ENCODE data around the gene PELI1. TPM values are rescaled to one million over a fixed set of nuclear protein-coding genes. Genes with fewer than 3 reads are reported as not detected.

PELI1 gene
- total RNA-seq, 2 donors from 2014 or later: 23.4 to 30.7 TPM

DNA sequence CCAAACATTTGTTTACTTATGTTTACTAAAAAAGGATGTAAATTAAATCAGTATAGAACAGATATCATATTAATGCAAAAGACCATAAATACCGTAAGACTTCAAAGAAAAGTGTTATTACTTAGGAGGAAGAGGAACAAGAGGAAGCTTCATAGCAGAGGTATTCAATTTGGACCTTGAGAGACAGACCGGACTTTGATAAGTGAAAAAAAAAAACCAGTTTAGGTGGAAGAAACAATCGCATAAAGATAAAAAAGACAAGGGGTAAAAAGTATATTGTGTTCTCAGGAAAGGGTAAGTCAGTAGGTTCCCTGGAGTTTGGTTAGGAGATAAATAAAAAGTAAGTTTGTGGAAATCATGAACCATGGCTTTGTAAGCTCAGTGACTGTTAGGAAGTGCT lies 17.6 kb downstream of the PELI1 start:
- ATAC-seq (ENCODE audit: insufficient number of reproducible peaks, low FRiP score, low read depth) (no peak), DNase-seq (ENCODE audit: low spot score) (no peak)
- Histone ChIP-seq H3K27ac (no peak overlapping the region), H3K4me1 (ENCODE audit: control insufficient read depth in 1 of 2, low read depth in 2 of 2) (peaks cover under 1 to 10% of the 10 kb centered on the region in 2 donors), H3K9me3 (no peaks in the 10 kb centered on the region), H3K27me3 (replicated peaks; ENCODE audit: insufficient read depth) (no peaks in the 10 kb centered on the region), H3K4me3 (no peak overlapping the region), H3K36me3 (no peaks in the 10 kb centered on the region)
- TF ChIP-seq, protein P1, sequence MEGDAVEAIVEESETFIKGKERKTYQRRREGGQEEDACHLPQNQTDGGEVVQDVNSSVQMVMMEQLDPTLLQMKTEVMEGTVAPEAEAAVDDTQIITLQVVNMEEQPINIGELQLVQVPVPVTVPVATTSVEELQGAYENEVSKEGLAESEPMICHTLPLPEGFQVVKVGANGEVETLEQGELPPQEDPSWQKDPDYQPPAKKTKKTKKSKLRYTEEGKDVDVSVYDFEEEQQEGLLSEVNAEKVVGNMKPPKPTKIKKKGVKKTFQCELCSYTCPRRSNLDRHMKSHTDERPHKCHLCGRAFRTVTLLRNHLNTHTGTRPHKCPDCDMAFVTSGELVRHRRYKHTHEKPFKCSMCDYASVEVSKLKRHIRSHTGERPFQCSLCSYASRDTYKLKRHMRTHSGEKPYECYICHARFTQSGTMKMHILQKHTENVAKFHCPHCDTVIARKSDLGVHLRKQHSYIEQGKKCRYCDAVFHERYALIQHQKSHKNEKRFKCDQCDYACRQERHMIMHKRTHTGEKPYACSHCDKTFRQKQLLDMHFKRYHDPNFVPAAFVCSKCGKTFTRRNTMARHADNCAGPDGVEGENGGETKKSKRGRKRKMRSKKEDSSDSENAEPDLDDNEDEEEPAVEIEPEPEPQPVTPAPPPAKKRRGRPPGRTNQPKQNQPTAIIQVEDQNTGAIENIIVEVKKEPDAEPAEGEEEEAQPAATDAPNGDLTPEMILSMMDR (IDR thresholded peaks at IDR 0.05): no peak

DNA sequence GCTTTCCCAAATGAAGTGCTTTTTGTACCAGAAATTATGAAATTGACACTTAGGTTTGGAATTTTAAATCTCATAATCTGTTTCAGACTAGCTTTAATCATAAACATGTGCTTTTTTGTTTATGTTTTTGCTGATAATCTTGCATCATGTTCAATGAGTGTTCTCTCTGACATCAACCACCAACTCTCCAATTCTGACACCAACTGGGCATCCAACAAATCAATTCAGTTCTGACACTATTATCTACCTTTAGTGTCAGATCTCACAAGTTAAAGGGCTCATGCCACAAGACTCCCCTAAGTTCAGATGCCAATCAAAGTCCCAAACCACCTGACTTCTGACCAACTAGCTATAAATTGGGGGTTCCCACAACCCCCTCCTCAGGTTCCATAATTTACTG lies 19.6 kb downstream of the PELI1 start:
- TF ChIP-seq, protein P1 (IDR thresholded peaks at IDR 0.05): no peak
- Histone ChIP-seq H3K27ac (no peak overlapping the region), H3K4me1 (ENCODE audit: control insufficient read depth in 1 of 2, low read depth in 2 of 2) (peaks cover 0 to 10% of the 10 kb centered on the region in 2 donors), H3K9me3 (no peaks in the 10 kb centered on the region), H3K36me3 (no peaks in the 10 kb centered on the region), H3K27me3 (replicated peaks; ENCODE audit: insufficient read depth) (no peaks in the 10 kb centered on the region), H3K4me3 (no peak overlapping the region)
- DNase-seq (ENCODE audit: low spot score) (no peak), ATAC-seq (ENCODE audit: insufficient number of reproducible peaks, low FRiP score, low read depth) (no peak)

DNA sequence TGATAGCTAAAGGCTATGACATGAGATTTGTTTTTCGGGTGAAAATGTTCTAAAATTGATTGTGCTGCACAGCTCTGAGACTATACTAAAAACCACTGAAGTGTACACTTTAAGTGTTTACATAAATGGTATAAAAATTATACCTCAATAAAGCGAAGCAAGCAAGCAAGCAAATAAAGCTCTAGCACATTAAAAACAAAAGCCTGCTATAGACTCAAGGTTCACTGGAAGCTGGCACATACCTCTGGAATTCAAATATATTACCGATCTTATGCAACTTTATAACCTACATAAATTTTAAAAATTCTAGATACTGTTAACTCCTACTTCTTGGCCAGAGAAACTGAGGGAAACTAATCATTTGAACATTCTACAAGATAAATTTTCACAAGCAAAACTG lies 20.1 kb downstream of the PELI1 start:
- Histone ChIP-seq H3K36me3 (no peaks in the 10 kb centered on the region), H3K9me3 (no peaks in the 10 kb centered on the region), H3K4me1 (ENCODE audit: control insufficient read depth in 1 of 2, low read depth in 2 of 2) (peaks cover 2 to 10% of the 10 kb centered on the region in 2 donors), H3K4me3 (no peak overlapping the region), H3K27me3 (replicated peaks; ENCODE audit: insufficient read depth) (no peaks in the 10 kb centered on the region), H3K27ac (no peak overlapping the region)
- no peak for DNase-seq (ENCODE audit: low spot score)
- TF ChIP-seq, protein P1 (IDR thresholded peaks at IDR 0.05): no peak
- no peak for ATAC-seq (ENCODE audit: insufficient number of reproducible peaks, low FRiP score, low read depth)

DNA sequence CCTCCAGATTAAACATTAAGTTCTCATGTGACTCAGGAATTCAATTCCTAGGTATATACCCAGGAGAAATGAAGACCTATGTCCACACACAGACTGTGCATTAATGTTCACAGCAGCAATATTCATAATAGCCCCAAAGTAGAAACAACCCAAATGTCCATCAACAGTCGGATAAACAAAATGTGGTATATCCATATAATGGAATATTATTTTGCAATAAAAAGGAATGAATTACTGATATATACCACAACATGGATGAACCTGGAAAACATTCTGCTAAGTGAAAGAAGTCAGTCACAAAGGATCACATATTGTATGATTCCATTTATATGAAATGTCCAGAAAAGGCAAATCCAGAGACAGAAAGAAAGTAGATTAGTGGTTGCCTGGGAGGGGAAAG lies 20.5 kb downstream of the PELI1 start:
- Histone ChIP-seq H3K4me3 (no peak overlapping the region), H3K27me3 (replicated peaks; ENCODE audit: insufficient read depth) (no peaks in the 10 kb centered on the region), H3K4me1 (ENCODE audit: control insufficient read depth in 1 of 2, low read depth in 2 of 2) (peaks cover 6% of the 10 kb centered on the region in 2 donors), H3K9me3 (no peaks in the 10 kb centered on the region), H3K36me3 (no peaks in the 10 kb centered on the region), H3K27ac (no peak overlapping the region)
- ATAC-seq (ENCODE audit: insufficient number of reproducible peaks, low FRiP score, low read depth): no peak
- no peak for DNase-seq (ENCODE audit: low spot score)
- TF ChIP-seq, protein P1 (IDR thresholded peaks at IDR 0.05): no peak

DNA sequence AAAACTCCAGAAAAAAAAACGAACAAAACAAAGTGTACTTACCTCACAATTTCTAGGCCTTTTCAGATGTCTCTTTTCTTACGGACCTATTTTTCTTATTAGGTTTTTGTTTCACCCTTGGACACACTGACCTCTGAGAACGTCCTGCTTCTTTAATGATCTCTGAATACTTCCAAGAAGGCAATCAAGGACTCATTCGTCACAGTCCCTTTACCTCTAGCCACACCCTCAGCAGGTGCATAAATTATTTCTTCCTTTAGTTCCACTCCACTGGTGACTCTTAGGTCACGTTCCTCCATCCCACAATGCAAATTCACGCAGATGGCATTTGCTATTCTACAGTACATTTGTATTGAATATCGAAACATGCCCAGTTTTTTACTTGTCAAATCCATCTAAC lies 21.9 kb downstream of the PELI1 start:
- DNase-seq (ENCODE audit: low spot score) (no peak), ATAC-seq (ENCODE audit: insufficient number of reproducible peaks, low FRiP score, low read depth) (no peak)
- Histone ChIP-seq H3K4me1 (ENCODE audit: control insufficient read depth in 1 of 2, low read depth in 2 of 2) (peaks cover 3 to 8% of the 10 kb centered on the region in 2 donors), H3K9me3 (no peaks in the 10 kb centered on the region), H3K27ac (no peak overlapping the region), H3K27me3 (replicated peaks; ENCODE audit: insufficient read depth) (no peaks in the 10 kb centered on the region), H3K36me3 (no peaks in the 10 kb centered on the region), H3K4me3 (no peak overlapping the region)
- TF ChIP-seq, protein P1 (IDR thresholded peaks at IDR 0.05): no peak
